GM23248 (cell line): ENCODE results near the gene SCAI.

Source experiments
- EZH2 ChIP-seq: fragments of 200-600 bp; sonication (generic); IDR thresholded peaks from 2 replicates; pipeline ENCODE4 v1.6.1; 2018; ENCODE audit warnings: antibody characterized with exemption, mild to moderate bottlenecking; ENCODE audit not compliant: insufficient read depth, poor library complexity, severe bottlenecking
- EZH2phosphoT487 ChIP-seq: fragments of 200-600 bp; sonication (generic); IDR thresholded peaks from 2 replicates; pipeline ENCODE4 v1.6.1; 2018; ENCODE audit warnings: antibody characterized with exemption, moderate library complexity, mild to moderate bottlenecking, low read depth; ENCODE audit not compliant: insufficient read depth

DNA sequence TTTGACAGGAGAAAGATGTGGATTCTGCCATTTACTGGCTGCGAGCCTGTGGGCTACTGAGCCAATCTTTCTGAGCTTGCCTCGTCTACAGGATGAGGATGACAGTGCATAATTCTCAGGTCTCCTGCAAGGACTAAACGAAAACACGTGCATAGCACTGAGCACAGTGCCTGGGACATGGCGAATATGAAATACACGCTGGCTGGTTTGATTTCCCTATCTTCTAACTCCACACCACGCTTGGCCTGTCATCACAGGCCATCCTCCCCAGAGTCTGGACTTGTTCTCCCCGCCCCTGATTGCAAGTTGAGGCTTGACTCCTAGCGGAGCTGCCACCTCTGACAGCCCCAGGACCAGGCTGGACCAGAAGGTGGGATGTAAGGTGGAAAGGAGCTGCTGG, 243.5 kb downstream of the SCAI start:
- TF ChIP-seq EZH2 = no peak
- TF ChIP-seq EZH2phosphoT487 = no peak
